Subcutaneous adipose tissue (tissue), 4 donors: ENCODE data around the gene EN2. TPM values are rescaled to one million over a fixed set of nuclear protein-coding genes. Genes with fewer than 3 reads are reported as not detected.

Experiments
- CTCF ChIP-seq: fragments of 450-650 bp; IDR thresholded peaks from one replicate; pipeline ENCODE4 v1.5.1; 2016; ENCODE audit warnings: low read depth, mild to moderate bottlenecking, control low read depth, antibody characterized with exemption, moderate library complexity
- total RNA-seq, 4 donors: library from RNA; depleted of rRNA; stranded (reverse); fragments of >200 nt; gene quantifications; one replicate each; pipeline ENCODE4 v1.1.0, GENCODE V29; 2016

The EN2 gene
- total RNA-seq, 4 donors from 2014 or later, result not detected

GRCh38 chr7:155452505-155453295, 5.2 kb upstream of the EN2 start:
- no peak for TF ChIP-seq CTCF

GRCh38 chr7:155453296-155454182, 4.4 kb upstream of the EN2 start:
- TF ChIP-seq CTCF, result no peak

- no peak for TF ChIP-seq CTCF
These were observed 3.5 kb upstream of the EN2 start for GRCh38 chr7:155454183-155455112.

GRCh38 chr7:155455132-155455693, 2.7 kb upstream of the EN2 start:
- TF ChIP-seq CTCF, result no peak

- TF ChIP-seq CTCF, result no peak
These were observed 1.9 kb upstream of the EN2 start for GRCh38 chr7:155455776-155456737.
